Hematopoietic multipotent progenitor cell treated with erythropoietin and hydrocortisone succinate and interleukin-3 and kit ligand, for 4 days (in vitro differentiated cells): ENCODE measurements around the gene TBXA2R.
"Not testable (repeated sequence)": the region's sequence is repeated elsewhere in the genome, so short reads cannot be mapped to it uniquely, and the experiment has no call there.

Source experiments
- DNase-seq: peaks from one replicate; pipeline ENCODE4 v3.0.0-alpha.2; 2015

Gene TBXA2R

GRCh38 chr19:3604987-3605343 is 1.7 kb downstream of the TBXA2R start:
- peak; percentile 50 for DNase-seq

GRCh38 chr19:3604227-3604986 is 2.3 kb downstream of the TBXA2R start:
- DNase-seq = no peak

- no peak for DNase-seq
Measured at GRCh38 chr19:3603121-3603811, 3.4 kb downstream of the TBXA2R start.

GRCh38 chr19:3601021-3601420 is 5.7 kb downstream of the TBXA2R start:
- DNase-seq = no peak

- no peak for DNase-seq
Measured at GRCh38 chr19:3599776-3600187, 6.9 kb downstream of the TBXA2R start.

- no peak for DNase-seq
Measured at GRCh38 chr19:3595521-3596061, 11.1 kb downstream of the TBXA2R start.

GRCh38 chr19:3593156-3593555 is 13.5 kb downstream of the TBXA2R start:
- DNase-seq = no peak

GRCh38 chr19:3591876-3592613 is 14.6 kb downstream of the TBXA2R start:
- no peak for DNase-seq

DNA sequence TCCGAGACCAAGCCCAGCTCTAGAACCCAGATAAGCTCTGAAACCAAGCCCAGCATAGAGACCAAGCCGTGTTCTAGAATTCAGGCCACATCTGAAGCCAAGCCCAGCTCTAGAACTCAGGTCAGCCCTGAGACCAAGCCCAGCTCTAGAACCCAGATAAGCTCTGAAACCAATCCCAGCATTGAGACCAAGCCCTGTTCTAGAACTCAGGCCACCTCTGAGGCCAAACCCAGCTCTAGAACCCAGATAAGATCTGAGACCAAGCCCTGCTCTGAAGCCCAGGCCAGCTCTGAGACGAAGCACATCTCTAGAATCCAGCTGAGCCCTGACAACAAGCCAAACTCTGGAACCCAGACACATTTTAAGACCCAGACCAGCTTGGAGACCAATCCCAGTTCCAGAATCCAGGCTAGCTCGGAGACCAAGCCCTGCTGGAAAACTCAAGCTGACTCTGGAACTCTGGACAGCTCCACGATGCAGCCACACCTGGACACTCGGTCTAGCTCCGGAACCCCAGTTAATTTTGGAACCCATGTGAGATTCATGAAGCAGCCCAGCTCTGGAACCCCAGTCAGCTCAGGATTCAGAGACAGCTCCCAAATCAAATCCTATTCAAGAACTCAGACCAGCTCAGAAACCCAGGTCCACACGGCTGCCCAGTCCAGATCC is 15.6 kb downstream of the TBXA2R start:
- no peak for DNase-seq

GRCh38 chr19:3589949-3590348 is 16.7 kb downstream of the TBXA2R start:
- no peak for DNase-seq

DNA sequence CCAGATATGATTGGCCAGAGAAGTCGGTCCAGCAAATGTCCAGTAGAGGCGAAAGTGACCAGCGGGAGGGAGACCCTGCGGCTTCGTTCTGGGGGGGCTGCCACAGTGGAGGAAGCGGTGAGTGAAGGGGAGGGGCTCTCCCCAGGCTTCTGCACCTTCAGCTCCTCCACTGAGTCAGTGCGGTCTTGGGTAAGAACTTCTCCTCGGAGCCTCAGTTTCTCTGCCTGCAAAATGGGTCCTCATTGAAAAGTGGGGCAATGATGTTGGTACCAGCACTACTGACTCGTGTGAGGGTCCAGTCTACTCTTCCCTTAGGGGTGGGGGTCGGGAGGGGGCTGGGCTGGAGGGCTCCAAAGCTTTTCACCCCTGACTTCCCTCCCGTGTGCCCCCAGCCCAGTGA is 17.2 kb downstream of the TBXA2R start:
- DNase-seq = no peak

DNA sequence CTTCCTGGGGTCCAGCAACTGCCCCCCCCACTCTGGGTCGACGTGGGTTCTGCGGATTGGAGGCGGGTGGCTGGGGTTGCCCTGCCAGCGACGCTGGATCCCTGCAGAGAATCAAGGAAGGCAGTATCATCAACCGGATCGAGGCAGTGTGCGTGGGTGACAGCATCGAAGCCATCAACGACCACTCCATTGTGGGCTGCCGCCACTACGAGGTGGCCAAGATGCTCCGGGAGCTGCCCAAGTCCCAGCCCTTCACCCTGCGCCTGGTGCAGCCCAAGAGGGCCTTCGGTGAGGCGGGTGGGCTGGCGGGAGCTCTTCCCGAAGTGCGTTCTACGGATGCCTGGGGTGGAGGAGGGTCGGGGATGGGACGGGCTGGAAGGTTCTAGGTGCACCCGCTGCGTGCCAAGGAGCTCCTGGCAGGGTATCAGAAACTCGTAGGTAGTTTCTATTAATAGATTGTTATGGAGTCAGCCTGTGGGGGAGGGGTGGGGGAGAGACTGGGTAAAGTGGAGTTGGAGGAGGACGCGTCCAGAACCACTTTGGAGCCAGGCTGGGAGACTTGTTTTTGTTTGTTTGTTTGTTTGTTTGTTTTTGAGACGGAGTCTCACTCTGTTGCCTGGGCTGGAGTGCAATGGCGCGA is 19.8 kb downstream of the TBXA2R start:
- no peak for DNase-seq

DNA sequence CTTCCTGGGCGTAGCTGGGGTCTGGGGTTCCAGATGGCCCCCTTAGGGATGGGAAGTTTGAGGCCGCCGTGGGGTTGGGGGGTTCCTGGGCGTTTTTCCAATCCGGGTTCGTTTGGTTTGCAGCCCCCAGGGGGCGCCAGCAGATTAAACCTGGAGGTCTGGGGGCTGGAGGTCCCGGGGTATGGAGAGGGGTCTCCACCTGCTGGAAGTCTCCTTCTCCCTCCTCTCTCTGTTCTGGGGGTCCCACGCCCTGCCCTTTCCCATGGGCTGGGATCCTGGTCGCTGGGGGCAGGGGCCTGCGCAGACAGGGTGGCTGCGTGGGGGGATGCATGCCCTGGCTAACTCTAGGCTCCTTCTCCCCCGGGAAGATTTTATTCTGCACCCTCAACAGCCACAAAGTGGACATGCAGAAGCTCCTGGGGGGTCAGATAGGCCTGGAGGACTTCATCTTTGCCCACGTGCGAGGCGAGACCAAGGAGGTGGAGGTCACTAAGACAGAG is 20.5 kb downstream of the TBXA2R start:
- DNase-seq = peak; percentile 66

DNA sequence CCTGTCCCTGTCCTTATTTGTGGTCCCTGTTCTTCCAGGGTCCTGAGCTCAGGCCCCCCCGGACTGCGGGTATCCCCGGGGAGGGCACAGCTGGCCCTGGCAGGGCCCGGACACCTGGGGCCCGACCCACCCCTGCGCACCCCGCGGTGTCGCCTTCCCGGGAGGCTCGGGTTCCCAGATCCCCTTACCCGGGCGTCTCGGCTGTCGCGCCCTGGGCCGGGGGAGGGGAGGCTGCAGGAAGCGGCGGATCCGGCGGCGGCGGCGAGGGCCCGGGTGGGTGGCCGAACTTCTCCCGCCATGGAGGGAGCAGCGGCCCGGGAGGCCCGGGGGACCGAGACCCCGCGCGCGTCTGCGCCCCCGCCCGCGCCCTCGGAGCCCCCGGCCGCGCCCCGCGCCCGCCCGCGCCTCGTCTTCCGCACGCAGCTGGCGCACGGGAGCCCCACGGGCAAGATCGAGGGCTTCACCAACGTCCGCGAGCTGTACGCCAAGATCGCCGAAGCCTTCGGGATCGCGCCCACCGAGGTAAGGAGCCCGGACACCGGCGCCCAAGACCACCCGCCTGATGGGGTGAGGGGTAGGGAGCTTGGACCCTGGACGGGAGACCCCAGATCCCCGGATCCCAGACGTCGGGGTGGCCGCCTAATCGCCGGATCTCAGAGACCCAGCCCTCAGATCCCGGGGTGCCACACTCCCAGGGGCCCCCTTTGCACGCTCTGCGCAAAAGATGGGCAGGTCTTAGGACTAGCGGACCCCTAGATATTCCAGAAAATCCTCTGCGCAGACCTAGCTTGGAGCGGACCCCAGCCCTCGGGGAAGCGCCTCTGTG is 21.2 kb downstream of the TBXA2R start, which contains the start of gene GIPC3:
TSS of gene GIPC3 (plus strand) at position 178 of the 826 bp plus-strand sequence. CDS start at position 298, 120 bp downstream.
- no peak for DNase-seq

GRCh38 chr19:3584036-3584802 is 22.5 kb downstream of the TBXA2R start:
- DNase-seq = not testable (repeated sequence)

DNA sequence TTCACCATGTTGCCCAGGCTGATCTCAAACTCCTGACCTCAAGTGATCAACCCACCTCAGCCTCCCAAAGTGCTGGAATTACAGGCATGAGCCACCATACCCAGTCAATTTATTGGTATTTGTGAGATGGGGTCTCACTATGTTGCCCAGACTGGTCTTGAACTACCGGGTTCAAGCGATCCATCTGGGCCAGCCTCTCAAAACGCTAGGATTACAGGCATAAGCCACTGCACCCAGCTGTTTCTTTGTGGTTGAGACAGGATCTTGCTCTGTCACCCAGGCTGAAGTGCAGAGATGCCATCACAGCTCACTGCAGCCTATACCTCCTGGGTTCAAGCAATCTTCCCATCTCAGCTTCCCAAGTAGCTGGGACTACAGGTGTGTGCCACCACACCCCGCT is 24.9 kb downstream of the TBXA2R start:
- not testable (repeated sequence) for DNase-seq

- no peak for DNase-seq
Measured at GRCh38 chr19:3580156-3580934, 26.3 kb downstream of the TBXA2R start.

- no peak for DNase-seq
Measured at GRCh38 chr19:3578390-3578789, 28.3 kb downstream of the TBXA2R start.

GRCh38 chr19:3577723-3578344 is 28.8 kb downstream of the TBXA2R start:
- DNase-seq = no peak
